NCI-H187 (cell line): ENCODE results near the gene POLR2A.

Experiments
- DNase-seq, 2 experiments: peaks; one replicate each; lab custom pipeline; 2025; lab: John Stamatoyannopoulos, UW

Gene POLR2A

GRCh38 chr17:7508846-7509245 is 24.7 kb downstream of the POLR2A start:
- no peak for DNase-seq

GRCh38 chr17:7509937-7510336 is 25.8 kb downstream of the POLR2A start:
- no peak for DNase-seq

GRCh38 chr17:7511108-7511507 is 26.9 kb downstream of the POLR2A start:
- DNase-seq = no peak

GRCh38 chr17:7512105-7512504 is 27.9 kb downstream of the POLR2A start:
- no peak for DNase-seq

GRCh38 chr17:7512824-7513540 is 28.8 kb downstream of the POLR2A start:
- DNase-seq = no peak

- no peak for DNase-seq
These were observed 29.8 kb downstream of the POLR2A start for GRCh38 chr17:7513850-7514419.

GRCh38 chr17:7515911-7516610 is 31.9 kb downstream of the POLR2A start:
- DNase-seq = no peak

- no peak for DNase-seq
These were observed 38.9 kb downstream of the POLR2A start for GRCh38 chr17:7523033-7523432.

GRCh38 chr17:7528842-7529241 is 44.7 kb downstream of the POLR2A start:
- no peak for DNase-seq

GRCh38 chr17:7530023-7530900 is 46.1 kb downstream of the POLR2A start:
- DNase-seq = no peak

- DNase-seq = no peak
These were observed 53.9 kb downstream of the POLR2A start for GRCh38 chr17:7538050-7538449.

- no peak for DNase-seq
These were observed 54.9 kb downstream of the POLR2A start for GRCh38 chr17:7538891-7539545.

- DNase-seq = no peak
These were observed 57.0 kb downstream of the POLR2A start for GRCh38 chr17:7541074-7541621.

- no peak for DNase-seq
These were observed 60.7 kb downstream of the POLR2A start for GRCh38 chr17:7544911-7545310.

- no peak for DNase-seq
These were observed 64.6 kb downstream of the POLR2A start, which contains the start of gene TNFSF12 for GRCh38 chr17:7548585-7549400. Gene TNFSF12 (plus strand): TSS chr17:7549058. CDS start chr17:7549154, 96 bp downstream.
